Natural killer cell (primary cell): ENCODE results near the gene APBB1. TPM values are rescaled to one million over a fixed set of nuclear protein-coding genes. Genes with fewer than 3 reads are reported as not detected.

Experiments
- ATAC-seq, 3 donors: fragments of 150-1000 bp in 2 of 3; fragments of 200-7000 bp in 1 of 3; cut with Tn5 transposase; 1 replicate in 1 of 3; 2 replicates in 2 of 3; pipeline ENCODE4 v1.10.0; 2021; ENCODE audit warnings: mild to moderate bottlenecking in 2 of 3, moderate library complexity in 2 of 3
- DNase-seq, 2 donors: peaks; one replicate each; pipeline versions ENCODE4 v3.0.0 to v3.0.0-alpha.2; 2013 to 2021; ENCODE audit warnings: mixed read lengths in 1 of 2
- H3K27ac ChIP-seq: one replicate; pipeline ENCODE4 v1.5.1; 2013; ENCODE audit warnings: mild to moderate bottlenecking, low read length
- H3K27me3 ChIP-seq: one replicate; pipeline ENCODE4 v1.6.1; 2013; ENCODE audit warnings: low read length; ENCODE audit not compliant: control insufficient read depth, insufficient read depth
- H3K36me3 ChIP-seq: one replicate; pipeline ENCODE4 v1.6.1; 2013; ENCODE audit warnings: low read length; ENCODE audit not compliant: control insufficient read depth, insufficient read depth
- H3K4me1 ChIP-seq: one replicate; pipeline ENCODE4 v1.6.1; 2013; ENCODE audit warnings: low read length; ENCODE audit not compliant: control insufficient read depth, insufficient read depth
- H3K4me3 ChIP-seq: one replicate; pipeline ENCODE4 v1.5.1; 2013; ENCODE audit warnings: low read length
- H3K9me3 ChIP-seq: one replicate; pipeline ENCODE4 v1.6.1; 2013; ENCODE audit warnings: low read length; ENCODE audit not compliant: control insufficient read depth, insufficient read depth
- H3K27ac Mint-ChIP-seq, 2 donors: one replicate each; pipeline ENCODE4 v1.8.0; 2022; ENCODE audit warnings: mild to moderate bottlenecking in 2 of 2, mixed read lengths in 2 of 2, moderate library complexity in 1 of 2
- H3K27me3 Mint-ChIP-seq, 2 donors: one replicate each; pipeline ENCODE4 v1.8.0; 2022; ENCODE audit warnings: low read depth in 2 of 2, mixed read lengths in 2 of 2
- H3K36me3 Mint-ChIP-seq: one replicate; pipeline ENCODE4 v1.8.0; 2022; ENCODE audit warnings: mixed read lengths
- H3K4me1 Mint-ChIP-seq, 2 donors: one replicate each; pipeline ENCODE4 v1.8.0; 2022; ENCODE audit warnings: mixed read lengths in 2 of 2
- H3K4me3 Mint-ChIP-seq: one replicate; pipeline ENCODE4 v1.8.0; 2022; ENCODE audit warnings: mild to moderate bottlenecking, moderate library complexity, mixed read lengths
- H3K9me3 Mint-ChIP-seq, 2 donors: one replicate each; pipeline ENCODE4 v1.8.0; 2022; ENCODE audit warnings: mixed read lengths in 2 of 2
- CTCF ChIP-seq: fragments of 200-600 bp; IDR thresholded peaks from one replicate; pipeline ENCODE4 v1.8.0; 2022; ENCODE audit warnings: antibody characterized with exemption
- WGBS: methylation state at CpG from one replicate; pipeline ENCODE4 v1.1.7; 2013; ENCODE audit warnings: missing lambda C conversion rate; ENCODE audit not compliant: insufficient coverage; 5-methylcytosine and 5-hydroxymethylcytosine counted together
- intact Hi-C: fragments of 100-400 bp; cut with micrococcal nuclease; formaldehyde crosslinking; loops from one replicate; pipeline ENCODE4 v1.14.2; 2022
- total RNA-seq, 4 donors: library from RNA; stranded (reverse); fragments of 120-200 nt in 1 of 4; gene quantifications; one replicate each; pipeline versions ENCODE4 v1.2.3 to v1.2.4, GENCODE V29; 2013 to 2022

Gene APBB1
- total RNA-seq, 3 donors from 2014 or later (not counting 1 experiment from before 2014, with no cell fraction given) = 62.8 to 77.1 (median 67.5) TPM

- Histone ChIP-seq H3K36me3 (peaks cover 13% of the 10 kb centered on the region), H3K27me3 (no peaks in the 10 kb centered on the region), H3K9me3 (no peaks in the 10 kb centered on the region), H3K4me1 (peaks cover 46% of the 10 kb centered on the region), H3K4me3 (no peak overlapping the region), H3K27ac (no peak overlapping the region)
- H3K4me3 Mint-ChIP-seq = no peak overlapping the region
- 97% methylated on average over 13 of the region's 13 CpGs for WGBS
- H3K9me3 Mint-ChIP-seq = no peaks in the 10 kb centered on the region
- intact Hi-C loops = no loop called here
- no peaks in the 10 kb centered on the region for H3K36me3 Mint-ChIP-seq
- ATAC-seq (no peak), DNase-seq (peak in 1 of 2 donors; percentile 24)
- no peak for TF ChIP-seq CTCF
- H3K4me1 Mint-ChIP-seq = peaks cover 44 to 65% of the 10 kb centered on the region in 2 donors
- no peak overlapping the region for H3K27ac Mint-ChIP-seq
- H3K27me3 Mint-ChIP-seq = no peaks in the 10 kb centered on the region
Measured at GRCh38 chr11:6405052-6405667, 13.7 kb downstream of the APBB1 start.

- no peaks in the 10 kb centered on the region for H3K27me3 ChIP-seq
- WGBS = 69% methylated on average over 14 of the region's 16 CpGs
- peaks cover 6% of the 10 kb centered on the region for H3K36me3 ChIP-seq
- H3K27ac Mint-ChIP-seq = peak overlapping the region; percentile 69 to 96
- H3K4me1 ChIP-seq = peaks cover 46% of the 10 kb centered on the region
- ATAC-seq = peak in 1 of 3 donors; percentile 20
- TF ChIP-seq CTCF = no peak
- no peak overlapping the region for H3K4me3 Mint-ChIP-seq
- H3K27ac ChIP-seq = no peak overlapping the region
- H3K27me3 Mint-ChIP-seq = no peaks in the 10 kb centered on the region
- H3K9me3 Mint-ChIP-seq = no peaks in the 10 kb centered on the region
- no peaks in the 10 kb centered on the region for H3K36me3 Mint-ChIP-seq
- no peak overlapping the region for H3K4me3 ChIP-seq
- peak in 1 of 2 donors; percentile 67 for DNase-seq
- H3K4me1 Mint-ChIP-seq = peaks cover 44 to 65% of the 10 kb centered on the region in 2 donors
- intact Hi-C loops = no loop called here
- H3K9me3 ChIP-seq = no peaks in the 10 kb centered on the region
Measured at GRCh38 chr11:6404342-6405051, 14.4 kb downstream of the APBB1 start.

- Mint-ChIP-seq H3K9me3 (no peaks in the 10 kb centered on the region), H3K27me3 (no peaks in the 10 kb centered on the region), H3K27ac (peak overlapping the region; percentile 96 to 99), H3K36me3 (no peaks in the 10 kb centered on the region), H3K4me3 (no peak overlapping the region), H3K4me1 (peaks cover 44 to 65% of the 10 kb centered on the region in 2 donors)
- ATAC-seq = no peak
- no peaks in the 10 kb centered on the region for H3K9me3 ChIP-seq
- no peak overlapping the region for H3K4me3 ChIP-seq
- intact Hi-C loops = no loop called here
- H3K27ac ChIP-seq = peak overlapping the region; percentile 78
- no peak for DNase-seq
- H3K27me3 ChIP-seq = no peaks in the 10 kb centered on the region
- WGBS = 86% methylated on average over 8 of the region's 8 CpGs
- peaks cover 46% of the 10 kb centered on the region for H3K4me1 ChIP-seq
- TF ChIP-seq CTCF = no peak
- H3K36me3 ChIP-seq = peaks cover 5% of the 10 kb centered on the region
Measured at GRCh38 chr11:6403539-6403938, 15.4 kb downstream of the APBB1 start.
